Cardiac fibroblast (primary cell): ENCODE results near the gene CD300LG.
A peak's percentile ranks its signal among the peaks of the same experiment; 100 is the strongest.

Experiments
- DNase-seq, 2 donors: peaks; one replicate each; pipeline versions ENCODE4 v3.0.0 to v3.0.0-alpha.2; 2010; ENCODE audit warnings: low read depth in 2 of 2
- H3K4me3 ChIP-seq, 2 donors: replicated peaks in 1 of 2; 1 replicate in 1 of 2; 2 replicates in 1 of 2; pipeline ENCODE4 v1.5.1; 2011; ENCODE audit warnings: low read depth in 2 of 2, low read length in 2 of 2, mild to moderate bottlenecking in 2 of 2, moderate library complexity in 1 of 2
- TF ChIP-seq, protein P1 (sequence below): IDR thresholded peaks from one replicate; pipeline ENCODE4 v1.5.1; 2011; ENCODE audit warnings: low read depth, mild to moderate bottlenecking, low read length, inconsistent platforms

The CD300LG gene

DNA sequence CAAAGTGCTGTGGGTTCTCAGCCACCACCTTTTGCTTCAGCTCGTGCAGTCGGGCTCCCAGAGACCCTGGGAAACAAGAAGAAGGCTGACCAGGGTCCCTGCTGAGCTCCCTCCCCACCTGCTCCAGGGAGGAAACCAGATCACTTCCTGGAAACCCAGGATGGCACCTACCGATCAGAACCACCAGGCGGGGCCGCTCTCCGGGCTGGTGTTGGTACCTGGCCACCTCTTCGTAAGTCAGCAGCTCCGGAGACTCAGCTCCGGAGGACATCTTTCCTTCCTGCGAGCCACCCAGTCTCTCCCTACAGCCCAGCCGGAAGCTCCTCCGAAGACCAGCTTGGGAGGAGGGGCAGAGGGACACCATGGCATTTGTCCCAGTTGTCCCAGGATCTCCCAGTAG is 33.0 kb upstream of the CD300LG start:
- DNase-seq = no peak
- H3K4me3 ChIP-seq = no peak overlapping the region
- TF ChIP-seq, protein P1, sequence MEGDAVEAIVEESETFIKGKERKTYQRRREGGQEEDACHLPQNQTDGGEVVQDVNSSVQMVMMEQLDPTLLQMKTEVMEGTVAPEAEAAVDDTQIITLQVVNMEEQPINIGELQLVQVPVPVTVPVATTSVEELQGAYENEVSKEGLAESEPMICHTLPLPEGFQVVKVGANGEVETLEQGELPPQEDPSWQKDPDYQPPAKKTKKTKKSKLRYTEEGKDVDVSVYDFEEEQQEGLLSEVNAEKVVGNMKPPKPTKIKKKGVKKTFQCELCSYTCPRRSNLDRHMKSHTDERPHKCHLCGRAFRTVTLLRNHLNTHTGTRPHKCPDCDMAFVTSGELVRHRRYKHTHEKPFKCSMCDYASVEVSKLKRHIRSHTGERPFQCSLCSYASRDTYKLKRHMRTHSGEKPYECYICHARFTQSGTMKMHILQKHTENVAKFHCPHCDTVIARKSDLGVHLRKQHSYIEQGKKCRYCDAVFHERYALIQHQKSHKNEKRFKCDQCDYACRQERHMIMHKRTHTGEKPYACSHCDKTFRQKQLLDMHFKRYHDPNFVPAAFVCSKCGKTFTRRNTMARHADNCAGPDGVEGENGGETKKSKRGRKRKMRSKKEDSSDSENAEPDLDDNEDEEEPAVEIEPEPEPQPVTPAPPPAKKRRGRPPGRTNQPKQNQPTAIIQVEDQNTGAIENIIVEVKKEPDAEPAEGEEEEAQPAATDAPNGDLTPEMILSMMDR = no peak

DNA sequence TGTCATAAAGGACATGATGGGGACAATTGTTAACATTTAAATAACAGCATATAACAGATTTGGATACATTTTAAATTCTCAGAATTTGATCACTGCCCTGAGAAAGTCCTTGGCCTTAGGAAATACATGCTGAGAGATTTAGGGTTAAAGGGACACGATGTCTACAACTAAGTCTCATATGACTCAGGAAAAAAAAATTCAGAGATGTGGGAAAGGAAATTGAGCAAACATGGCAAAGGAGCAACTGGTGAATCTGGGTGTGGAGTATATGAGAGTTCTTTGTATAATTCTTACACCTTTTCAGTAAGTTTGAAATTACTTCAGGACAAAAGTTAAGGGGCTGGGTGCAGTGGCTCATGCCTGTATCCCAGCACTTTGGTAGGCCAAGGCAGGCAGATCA is 32.3 kb upstream of the CD300LG start:
- TF ChIP-seq, protein P1 = no peak
- DNase-seq = peak; percentile 82 to 88
- no peak overlapping the region for H3K4me3 ChIP-seq

DNA sequence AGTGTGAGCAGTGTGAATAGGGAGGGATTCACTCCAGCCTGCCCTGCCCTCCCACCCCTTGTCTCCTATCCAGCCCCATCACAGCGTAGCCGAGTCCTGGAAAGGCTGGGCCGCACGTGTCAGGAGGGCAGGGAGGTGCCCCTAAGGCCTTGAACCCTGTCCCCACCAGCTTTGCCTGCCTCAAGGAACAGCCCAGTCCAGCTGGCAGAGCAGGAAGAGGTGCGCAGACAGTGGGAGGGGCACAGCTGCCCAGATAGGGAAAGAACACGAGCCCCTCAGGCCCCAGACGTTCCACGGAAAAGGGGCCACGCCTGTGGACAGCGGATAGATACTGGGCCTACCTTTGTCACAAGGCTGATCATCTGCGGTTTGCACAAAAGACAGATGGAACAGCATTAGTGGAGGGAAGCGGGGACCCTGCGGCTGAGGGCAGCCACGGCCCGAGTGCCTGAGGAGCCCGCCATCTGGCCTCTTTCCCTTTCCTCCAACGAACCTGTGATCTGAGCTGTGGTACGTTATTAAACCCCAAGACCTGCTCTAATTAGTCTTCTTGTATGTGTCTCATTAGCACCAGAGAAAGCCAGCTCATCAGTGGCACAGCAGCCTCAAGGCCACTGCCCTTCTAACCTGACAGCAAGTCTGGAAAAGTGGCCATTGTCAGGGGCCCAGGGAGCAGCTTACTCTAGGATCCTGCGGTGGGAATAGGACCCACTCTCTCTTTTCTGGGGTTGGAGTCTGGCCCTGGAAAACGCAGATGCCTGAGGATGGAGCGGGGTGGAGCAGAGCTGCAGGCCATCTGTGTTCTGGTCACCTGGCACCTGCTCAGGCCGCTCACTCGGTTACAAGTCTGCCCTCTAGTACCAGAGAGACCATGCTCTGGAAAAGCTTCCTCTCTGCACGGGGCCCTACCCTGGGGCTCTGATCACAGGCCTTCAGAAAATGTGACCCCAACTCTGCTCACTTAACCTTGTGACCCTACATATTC is 30.3 kb upstream of the CD300LG start:
- H3K4me3 ChIP-seq = no peak overlapping the region
- TF ChIP-seq, protein P1 = no peak
- no peak for DNase-seq

DNA sequence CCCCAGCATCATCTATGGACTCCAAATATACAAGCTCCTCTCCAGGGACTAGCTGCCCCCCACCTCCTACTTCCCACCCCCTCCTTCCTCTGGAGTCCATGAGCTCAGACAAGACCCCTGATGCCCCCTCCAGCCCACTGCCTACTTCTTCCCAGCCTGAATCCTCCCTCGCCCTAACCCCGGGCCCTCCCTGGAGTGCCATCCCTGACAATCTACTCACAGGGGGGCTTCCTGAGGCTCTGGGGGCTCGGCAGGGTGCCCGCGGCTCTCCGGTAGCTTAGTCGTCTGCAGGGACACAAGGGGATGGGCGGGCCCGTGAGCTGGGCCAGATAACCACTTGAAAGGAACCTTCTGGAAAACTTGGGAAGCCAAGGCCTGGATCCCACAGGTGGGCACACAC is 29.1 kb upstream of the CD300LG start:
- TF ChIP-seq, protein P1 = no peak
- no peak overlapping the region for H3K4me3 ChIP-seq

DNA sequence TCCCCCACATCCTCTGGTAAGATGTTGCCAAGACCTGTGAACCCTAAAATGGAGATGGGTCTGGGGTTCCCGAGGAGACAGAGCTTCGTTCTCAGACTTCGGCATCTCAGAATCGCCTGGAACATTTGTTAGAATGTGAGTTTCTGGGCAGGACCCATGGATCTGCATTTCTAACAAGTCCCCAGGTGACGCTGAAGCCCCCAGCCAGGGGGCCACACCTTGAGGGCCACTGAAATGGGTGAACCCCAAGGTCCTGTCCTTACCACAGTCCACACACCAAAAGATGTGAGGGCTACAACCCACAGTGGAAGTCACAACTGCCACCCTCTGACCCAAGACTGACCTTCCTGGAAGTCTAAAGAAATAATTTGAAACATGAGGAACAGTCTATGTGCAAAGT is 28.0 kb upstream of the CD300LG start:
- H3K4me3 ChIP-seq = no peak overlapping the region
- TF ChIP-seq, protein P1 = no peak
- no peak for DNase-seq

More for the DNA sequence above, 29.1 kb upstream of the CD300LG start:
- DNase-seq = no peak

DNA sequence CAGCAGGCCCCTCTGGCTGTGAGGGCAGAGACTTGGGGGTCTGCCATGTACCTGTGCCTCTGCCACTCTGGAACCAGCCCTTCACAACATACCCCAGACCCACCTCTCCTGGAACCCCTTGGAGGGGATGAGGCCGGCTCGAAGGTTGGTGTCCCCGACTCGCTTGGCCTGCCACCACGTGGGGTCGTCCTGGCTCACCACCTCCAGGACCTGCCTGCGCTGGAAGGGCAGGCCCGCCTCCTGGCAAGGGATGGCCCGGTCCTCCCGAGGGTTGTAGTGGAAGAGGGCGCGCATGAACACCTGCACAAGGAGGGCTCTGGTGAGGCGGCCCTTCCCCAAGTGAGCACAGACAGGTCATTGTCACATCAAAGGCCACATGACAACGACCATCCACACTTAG is 26.2 kb upstream of the CD300LG start:
- no peak for DNase-seq
- TF ChIP-seq, protein P1 = no peak
- H3K4me3 ChIP-seq = no peak overlapping the region
